ENCODE results near the gene YLPM1.

Gene YLPM1

GRCh38 chr14:74853581-74853980 lies 90.5 kb downstream of the YLPM1 start:
- H3K27ac ChIP-seq: no peak overlapping the region
- no peak for TF ChIP-seq CTCF (IDR thresholded peaks at IDR 0.05)
- no peak for TF ChIP-seq ZFX (IDR thresholded peaks at IDR 0.05; ENCODE audit: borderline replicate concordance)

- H3K27ac ChIP-seq: no peak overlapping the region
- no peak for TF ChIP-seq ZFX (IDR thresholded peaks at IDR 0.05; ENCODE audit: borderline replicate concordance)
- TF ChIP-seq CTCF (IDR thresholded peaks at IDR 0.05): no peak
Measured at GRCh38 chr14:74855021-74855420, 91.9 kb downstream of the YLPM1 start.

- TF ChIP-seq CTCF (IDR thresholded peaks at IDR 0.05): no peak
- no peak for TF ChIP-seq ZFX (IDR thresholded peaks at IDR 0.05; ENCODE audit: borderline replicate concordance)
- H3K27ac ChIP-seq: no peak overlapping the region
Measured at GRCh38 chr14:74855945-74856344, 92.8 kb downstream of the YLPM1 start.

GRCh38 chr14:74856366-74856765 lies 93.2 kb downstream of the YLPM1 start:
- no peak for TF ChIP-seq CTCF (IDR thresholded peaks at IDR 0.05)
- TF ChIP-seq ZFX (IDR thresholded peaks at IDR 0.05; ENCODE audit: borderline replicate concordance): no peak
- H3K27ac ChIP-seq: no peak overlapping the region

GRCh38 chr14:74858022-74858421 lies 94.9 kb downstream of the YLPM1 start:
- no peak for TF ChIP-seq ZFX (IDR thresholded peaks at IDR 0.05; ENCODE audit: borderline replicate concordance)
- no peak for TF ChIP-seq CTCF (IDR thresholded peaks at IDR 0.05)
- no peak overlapping the region for H3K27ac ChIP-seq

- H3K27ac ChIP-seq: no peak overlapping the region
- TF ChIP-seq CTCF (IDR thresholded peaks at IDR 0.05) (no peak), ZFX (IDR thresholded peaks at IDR 0.05; ENCODE audit: borderline replicate concordance) (no peak)
Measured at GRCh38 chr14:74859757-74860552, 96.8 kb downstream of the YLPM1 start.

GRCh38 chr14:74860899-74861733 lies 98.0 kb downstream of the YLPM1 start:
- peak; percentile 94 for TF ChIP-seq CTCF (IDR thresholded peaks at IDR 0.05)
- no peak for TF ChIP-seq ZFX (IDR thresholded peaks at IDR 0.05; ENCODE audit: borderline replicate concordance)
- no peak overlapping the region for H3K27ac ChIP-seq

All from 22Rv1 (cell line).